Endothelial cell (in vitro differentiated cells): ENCODE results near the gene CDK6. TPM values are rescaled to one million over a fixed set of nuclear protein-coding genes. Genes with fewer than 3 reads are reported as not detected.
A peak's percentile ranks its signal among the peaks of the same experiment; 100 is the strongest.

Experiments used
- DNase-seq: peaks from one replicate; pipeline ENCODE4 v3.0.0; 2021; ENCODE audit warnings: low spot score
- H3K27ac Mint-ChIP-seq: one replicate; pipeline ENCODE4 v1.8.0; 2021; ENCODE audit warnings: mixed read lengths, inconsistent platforms; ENCODE audit not compliant: unreplicated experiment
- H3K27me3 Mint-ChIP-seq: one replicate; pipeline ENCODE4 v1.8.0; 2021; ENCODE audit warnings: mild to moderate bottlenecking, moderate library complexity, mixed read lengths, inconsistent platforms; ENCODE audit not compliant: unreplicated experiment
- H3K36me3 Mint-ChIP-seq: one replicate; pipeline ENCODE4 v1.8.0; 2021; ENCODE audit warnings: mild to moderate bottlenecking, low read depth, mixed read lengths, inconsistent platforms; ENCODE audit not compliant: unreplicated experiment
- H3K4me1 Mint-ChIP-seq: one replicate; pipeline ENCODE4 v1.8.0; 2021; ENCODE audit warnings: mild to moderate bottlenecking, mixed read lengths, inconsistent platforms; ENCODE audit not compliant: unreplicated experiment
- H3K4me3 Mint-ChIP-seq: one replicate; pipeline ENCODE4 v1.8.0; 2021; ENCODE audit warnings: mild to moderate bottlenecking, mixed read lengths, inconsistent platforms; ENCODE audit not compliant: unreplicated experiment
- H3K9me3 Mint-ChIP-seq: one replicate; pipeline ENCODE4 v1.8.0; 2021; ENCODE audit warnings: mixed read lengths, inconsistent platforms; ENCODE audit not compliant: unreplicated experiment
- CTCF ChIP-seq: fragments of 200-600 bp; sonication (generic); IDR thresholded peaks from one replicate; pipeline ENCODE4 v1.5.0; 2021; ENCODE audit warnings: antibody characterized with exemption; ENCODE audit not compliant: unreplicated experiment
- total RNA-seq: library from RNA; stranded (reverse); fragmentation: NEBNext Ultra II Directional; extraction: Animal tissue kit (Norgen Biotek cat#: 25700); gene quantifications from one replicate; pipeline ENCODE4 v1.2.1, GENCODE V29; 2021; ENCODE audit not compliant: unreplicated experiment

CDK6 gene
- total RNA-seq, 1 donor from 2014 or later, result 32.6 TPM

GRCh38 chr7:92709912-92710311 is 126.5 kb downstream of the CDK6 start:
- H3K4me3 Mint-ChIP-seq, result no peak overlapping the region
- no peaks in the 10 kb centered on the region for H3K9me3 Mint-ChIP-seq
- peaks cover 2% of the 10 kb centered on the region for H3K27me3 Mint-ChIP-seq
- H3K4me1 Mint-ChIP-seq, result peaks cover 5% of the 10 kb centered on the region
- DNase-seq, result no peak
- TF ChIP-seq CTCF, result no peak
- peaks cover 6% of the 10 kb centered on the region for H3K36me3 Mint-ChIP-seq
- no peak overlapping the region for H3K27ac Mint-ChIP-seq

GRCh38 chr7:92709150-92709549 is 127.2 kb downstream of the CDK6 start:
- peaks cover 2% of the 10 kb centered on the region for H3K27me3 Mint-ChIP-seq
- H3K36me3 Mint-ChIP-seq, result peaks cover 7% of the 10 kb centered on the region
- peak overlapping the region; percentile 34 for H3K27ac Mint-ChIP-seq
- no peak for DNase-seq
- peaks cover 5% of the 10 kb centered on the region for H3K4me1 Mint-ChIP-seq
- no peaks in the 10 kb centered on the region for H3K9me3 Mint-ChIP-seq
- H3K4me3 Mint-ChIP-seq, result no peak overlapping the region
- TF ChIP-seq CTCF, result no peak

- Mint-ChIP-seq H3K4me1 (peaks cover 5% of the 10 kb centered on the region), H3K27ac (no peak overlapping the region), H3K9me3 (no peaks in the 10 kb centered on the region), H3K4me3 (no peak overlapping the region), H3K36me3 (peaks cover 7% of the 10 kb centered on the region), H3K27me3 (no peaks in the 10 kb centered on the region)
- DNase-seq, result no peak
- TF ChIP-seq CTCF, result no peak
Measured at GRCh38 chr7:92708111-92709042, 128.0 kb downstream of the CDK6 start.

- DNase-seq, result no peak
- no peak for TF ChIP-seq CTCF
- Mint-ChIP-seq H3K4me3 (no peak overlapping the region), H3K36me3 (peaks cover 7% of the 10 kb centered on the region), H3K27ac (no peak overlapping the region), H3K4me1 (peaks cover 5% of the 10 kb centered on the region), H3K27me3 (no peaks in the 10 kb centered on the region), H3K9me3 (no peaks in the 10 kb centered on the region)
Measured at GRCh38 chr7:92707435-92707834, 128.9 kb downstream of the CDK6 start.

GRCh38 chr7:92706563-92706962 is 129.8 kb downstream of the CDK6 start:
- H3K9me3 Mint-ChIP-seq, result no peaks in the 10 kb centered on the region
- H3K27ac Mint-ChIP-seq, result no peak overlapping the region
- H3K27me3 Mint-ChIP-seq, result no peaks in the 10 kb centered on the region
- peaks cover 5% of the 10 kb centered on the region for H3K4me1 Mint-ChIP-seq
- no peak for DNase-seq
- H3K4me3 Mint-ChIP-seq, result no peak overlapping the region
- H3K36me3 Mint-ChIP-seq, result peaks cover 7% of the 10 kb centered on the region
- no peak for TF ChIP-seq CTCF
